ENCODE measurements around the gene TAMALIN.

The TAMALIN gene

GRCh38 chr12:52029685-52030084 is 22.9 kb downstream of the TAMALIN start:
- Histone ChIP-seq H3K9me3 (ENCODE audit: control insufficient read depth, low read length) (no peaks in the 10 kb centered on the region), H3K36me3 (ENCODE audit: control insufficient read depth, insufficient read depth, low read length, severe bottlenecking) (no peaks in the 10 kb centered on the region), H3K27me3 (replicated peaks; ENCODE audit: control insufficient read depth, insufficient read depth, low read length) (no peaks in the 10 kb centered on the region), H3K4me3 (ENCODE audit: low read length) (no peak overlapping the region), H3K9ac (ENCODE audit: low read length) (no peak overlapping the region), H3K4me1 (ENCODE audit: control insufficient read depth, insufficient read depth, low read length) (peaks cover 27% of the 10 kb centered on the region)
- DNase-seq (ENCODE audit: low read depth): peak; percentile 53

DNA sequence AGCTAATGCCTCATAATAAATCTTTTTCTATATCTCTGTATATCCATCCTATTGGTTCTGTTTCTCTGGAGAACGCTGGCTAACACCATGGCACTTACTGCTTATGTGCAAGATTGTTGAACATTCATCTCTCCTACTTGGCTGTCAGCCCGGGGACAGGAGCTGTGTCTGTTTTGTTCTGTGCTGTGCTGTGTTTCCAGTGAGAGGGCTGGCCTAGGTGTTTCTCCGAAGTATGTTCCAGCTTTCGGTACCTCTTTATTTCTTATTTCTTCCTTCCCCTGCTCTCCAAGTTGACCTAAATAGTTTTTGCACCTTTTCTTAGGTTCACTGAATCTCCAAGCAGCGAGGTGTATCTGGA is 25.7 kb downstream of the TAMALIN start:
- peaks cover 17% of the 10 kb centered on the region for H3K4me1 ChIP-seq (ENCODE audit: control insufficient read depth, insufficient read depth, low read length)
- peak overlapping the region; percentile 13 for H3K9ac ChIP-seq (ENCODE audit: low read length)
- no peaks in the 10 kb centered on the region for H3K36me3 ChIP-seq (ENCODE audit: control insufficient read depth, insufficient read depth, low read length, severe bottlenecking)
- H3K27me3 ChIP-seq (replicated peaks; ENCODE audit: control insufficient read depth, insufficient read depth, low read length): no peaks in the 10 kb centered on the region
- H3K4me3 ChIP-seq (ENCODE audit: low read length): peak overlapping the region; percentile 66
- peak; percentile 82 for DNase-seq (ENCODE audit: low read depth)
- no peaks in the 10 kb centered on the region for H3K9me3 ChIP-seq (ENCODE audit: control insufficient read depth, low read length)

- peak overlapping the region; percentile 76 for H3K4me3 ChIP-seq (ENCODE audit: low read length)
- peak overlapping the region; percentile 81 for H3K9ac ChIP-seq (ENCODE audit: low read length)
- no peaks in the 10 kb centered on the region for H3K27me3 ChIP-seq (replicated peaks; ENCODE audit: control insufficient read depth, insufficient read depth, low read length)
- peak; percentile 99 for DNase-seq (ENCODE audit: low read depth)
- H3K9me3 ChIP-seq (ENCODE audit: control insufficient read depth, low read length): no peaks in the 10 kb centered on the region
- H3K4me1 ChIP-seq (ENCODE audit: control insufficient read depth, insufficient read depth, low read length): peaks cover 17% of the 10 kb centered on the region
- no peaks in the 10 kb centered on the region for H3K36me3 ChIP-seq (ENCODE audit: control insufficient read depth, insufficient read depth, low read length, severe bottlenecking)
These were observed 26.2 kb downstream of the TAMALIN start for GRCh38 chr12:52032804-52033445.

DNA sequence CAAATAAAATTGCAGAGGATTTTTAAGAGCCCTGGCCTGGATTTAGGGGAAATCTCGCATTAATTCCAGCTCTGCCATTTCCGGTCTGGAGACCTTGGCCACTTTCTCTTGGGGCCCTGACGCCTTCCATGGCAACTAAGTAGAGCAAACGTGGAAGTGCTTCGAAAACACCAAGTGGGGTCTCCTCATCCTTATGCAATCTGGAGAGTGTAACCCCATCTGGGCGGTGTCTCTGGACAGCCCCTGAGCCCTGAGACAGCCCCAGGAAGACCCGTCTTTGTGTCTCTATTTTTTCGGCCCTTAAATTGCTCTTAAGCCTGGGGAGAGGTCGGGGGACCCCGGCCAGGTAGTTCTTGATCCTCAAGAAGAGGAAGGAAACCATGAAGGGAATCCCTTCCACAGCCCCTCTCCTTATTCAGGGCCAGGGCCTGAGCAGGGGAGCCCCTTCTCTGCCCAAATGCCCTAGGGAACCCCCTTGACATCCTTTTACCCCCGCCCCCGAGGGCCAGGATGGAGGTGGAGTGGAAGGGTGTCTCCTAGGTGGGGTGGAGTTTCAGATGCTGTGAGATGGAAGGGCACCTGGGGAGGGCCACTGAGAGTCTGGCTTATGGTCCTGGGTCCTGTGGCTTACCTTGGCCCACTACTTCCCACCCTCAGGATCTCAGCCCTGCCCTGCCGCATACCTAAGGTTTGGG is 26.8 kb downstream of the TAMALIN start:
- Histone ChIP-seq H3K4me3 (ENCODE audit: low read length) (peak overlapping the region; percentile 76), H3K36me3 (ENCODE audit: control insufficient read depth, insufficient read depth, low read length, severe bottlenecking) (no peaks in the 10 kb centered on the region), H3K27me3 (replicated peaks; ENCODE audit: control insufficient read depth, insufficient read depth, low read length) (no peaks in the 10 kb centered on the region)

DNA sequence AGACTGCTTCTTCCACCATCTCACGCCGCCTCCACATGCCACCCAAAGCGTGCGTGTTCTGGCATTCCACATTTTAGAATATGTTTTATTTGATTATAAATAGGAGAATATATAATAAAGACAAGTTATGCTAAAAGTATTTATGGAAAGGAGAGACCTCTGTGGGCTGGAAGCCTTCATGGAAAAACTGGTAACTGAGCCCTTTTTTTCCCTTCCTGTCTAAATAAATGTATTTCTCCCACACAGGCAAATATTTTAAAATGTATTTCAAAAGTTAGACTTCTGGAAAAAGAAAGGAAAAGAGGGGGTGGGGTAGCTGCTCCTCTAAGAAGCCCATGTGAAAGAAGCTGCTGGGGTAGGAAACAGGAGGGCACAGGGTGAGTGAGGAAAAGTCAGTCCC is 28.4 kb downstream of the TAMALIN start:
- Histone ChIP-seq H3K4me3 (ENCODE audit: low read length) (no peak overlapping the region), H3K9me3 (ENCODE audit: control insufficient read depth, low read length) (no peaks in the 10 kb centered on the region), H3K4me1 (ENCODE audit: control insufficient read depth, insufficient read depth, low read length) (peaks cover 17% of the 10 kb centered on the region), H3K36me3 (ENCODE audit: control insufficient read depth, insufficient read depth, low read length, severe bottlenecking) (no peaks in the 10 kb centered on the region), H3K9ac (ENCODE audit: low read length) (no peak overlapping the region), H3K27me3 (replicated peaks; ENCODE audit: control insufficient read depth, insufficient read depth, low read length) (no peaks in the 10 kb centered on the region)
- no peak for DNase-seq (ENCODE audit: low read depth)

More for the DNA sequence above, 26.8 kb downstream of the TAMALIN start:
- peak overlapping the region; percentile 81 for H3K9ac ChIP-seq (ENCODE audit: low read length)
- H3K4me1 ChIP-seq (ENCODE audit: control insufficient read depth, insufficient read depth, low read length): peaks cover 17% of the 10 kb centered on the region
- DNase-seq (ENCODE audit: low read depth): no peak
- no peaks in the 10 kb centered on the region for H3K9me3 ChIP-seq (ENCODE audit: control insufficient read depth, low read length)

DNA sequence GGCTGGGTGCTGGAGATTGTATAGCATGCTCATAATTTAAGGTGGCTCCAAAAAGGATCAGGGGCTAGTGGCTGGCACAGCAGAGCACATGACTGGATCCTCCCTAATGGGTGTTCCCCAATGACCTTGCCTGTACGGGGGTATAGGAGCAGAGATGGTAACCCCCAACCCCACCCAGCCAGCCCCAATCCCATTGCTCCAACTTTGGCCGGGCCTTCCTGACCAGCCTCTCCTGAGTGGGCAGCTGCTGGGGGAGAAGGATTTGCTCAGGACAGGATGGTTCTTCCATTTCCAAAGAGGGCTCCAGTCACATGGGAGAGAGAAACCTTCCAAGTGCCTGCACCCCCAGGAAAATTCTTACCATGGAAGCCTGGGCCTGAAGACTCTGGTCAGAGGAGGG is 29.2 kb downstream of the TAMALIN start:
- H3K27me3 ChIP-seq (replicated peaks; ENCODE audit: control insufficient read depth, insufficient read depth, low read length): no peaks in the 10 kb centered on the region
- H3K9me3 ChIP-seq (ENCODE audit: control insufficient read depth, low read length): no peaks in the 10 kb centered on the region
- DNase-seq (ENCODE audit: low read depth): no peak
- H3K36me3 ChIP-seq (ENCODE audit: control insufficient read depth, insufficient read depth, low read length, severe bottlenecking): no peaks in the 10 kb centered on the region
- no peak overlapping the region for H3K4me3 ChIP-seq (ENCODE audit: low read length)
- H3K4me1 ChIP-seq (ENCODE audit: control insufficient read depth, insufficient read depth, low read length): peaks cover 17% of the 10 kb centered on the region
- H3K9ac ChIP-seq (ENCODE audit: low read length): no peak overlapping the region

DNA sequence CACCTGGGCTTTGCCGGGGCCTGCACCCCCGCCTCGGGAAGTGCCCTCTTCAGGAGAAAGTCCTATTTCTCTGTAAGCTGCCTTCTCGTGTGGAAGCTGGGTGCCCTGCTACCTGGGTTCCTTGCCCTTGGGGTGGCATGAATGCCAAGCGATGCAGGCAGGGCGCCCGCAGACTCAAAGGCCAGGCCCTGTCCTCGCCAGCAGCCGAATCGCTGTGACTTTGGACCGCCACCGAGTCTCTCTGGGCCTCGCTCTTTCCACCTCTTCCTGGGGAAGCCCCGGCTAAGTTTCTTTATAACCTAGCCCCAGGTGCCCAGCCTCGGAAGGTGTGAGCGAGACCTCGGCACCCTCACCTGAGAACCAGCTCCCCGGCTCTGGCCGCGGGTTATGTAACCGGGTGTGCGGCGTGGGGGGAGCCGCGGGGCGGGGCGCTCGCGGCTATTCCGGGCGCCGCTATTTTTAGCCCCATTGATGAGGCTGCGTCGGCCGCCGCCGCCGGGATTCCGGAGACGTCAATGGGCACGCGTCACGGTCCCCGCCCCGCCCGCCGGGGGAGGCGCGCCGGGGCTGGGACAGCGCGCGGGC is 29.9 kb downstream of the TAMALIN start:
- Histone ChIP-seq H3K4me3 (ENCODE audit: low read length) (peak overlapping the region; percentile 58), H3K4me1 (ENCODE audit: control insufficient read depth, insufficient read depth, low read length) (peaks cover 17% of the 10 kb centered on the region), H3K9ac (ENCODE audit: low read length) (no peak overlapping the region), H3K36me3 (ENCODE audit: control insufficient read depth, insufficient read depth, low read length, severe bottlenecking) (no peaks in the 10 kb centered on the region), H3K9me3 (ENCODE audit: control insufficient read depth, low read length) (no peaks in the 10 kb centered on the region), H3K27me3 (replicated peaks; ENCODE audit: control insufficient read depth, insufficient read depth, low read length) (no peaks in the 10 kb centered on the region)
- peak; percentile 96 for DNase-seq (ENCODE audit: low read depth)

DNA sequence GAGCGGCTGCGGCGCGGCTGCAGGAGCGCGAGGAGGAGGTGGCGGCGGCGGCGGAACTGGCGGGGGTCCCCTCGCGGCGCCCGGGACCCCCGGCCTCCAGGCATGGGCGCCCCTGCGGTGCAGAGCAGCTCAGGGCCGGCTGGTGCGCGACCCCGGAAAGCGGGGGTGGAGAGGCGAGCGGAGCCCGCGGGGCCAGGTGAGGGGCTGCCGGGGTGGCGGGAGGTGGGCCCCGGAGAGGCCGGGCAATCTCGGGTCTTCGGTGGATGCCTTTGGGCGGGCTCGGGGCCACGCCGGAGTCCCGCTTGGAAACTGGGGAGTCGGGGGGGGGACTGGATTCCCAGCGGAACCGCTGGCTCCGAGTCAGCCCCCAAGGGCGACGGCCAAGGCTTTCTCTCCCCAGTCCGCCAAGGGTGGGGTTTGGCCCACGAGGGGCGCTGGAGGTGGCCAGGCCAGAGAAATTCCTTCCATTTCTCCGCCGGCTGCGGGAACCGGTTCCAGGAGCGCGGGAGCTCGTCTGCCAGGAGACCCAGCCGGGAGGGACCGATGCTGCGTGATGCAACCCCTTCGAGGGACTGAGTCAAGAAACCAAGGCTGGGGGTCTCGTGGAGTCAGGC is 30.6 kb downstream of the TAMALIN start:
- Histone ChIP-seq H3K9me3 (ENCODE audit: control insufficient read depth, low read length) (no peaks in the 10 kb centered on the region), H3K36me3 (ENCODE audit: control insufficient read depth, insufficient read depth, low read length, severe bottlenecking) (no peaks in the 10 kb centered on the region), H3K4me3 (ENCODE audit: low read length) (peak overlapping the region; percentile 80), H3K4me1 (ENCODE audit: control insufficient read depth, insufficient read depth, low read length) (peaks cover 13% of the 10 kb centered on the region), H3K9ac (ENCODE audit: low read length) (peak overlapping the region; percentile 75), H3K27me3 (replicated peaks; ENCODE audit: control insufficient read depth, insufficient read depth, low read length) (no peaks in the 10 kb centered on the region)
- DNase-seq (ENCODE audit: low read depth): peak; percentile 89

DNA sequence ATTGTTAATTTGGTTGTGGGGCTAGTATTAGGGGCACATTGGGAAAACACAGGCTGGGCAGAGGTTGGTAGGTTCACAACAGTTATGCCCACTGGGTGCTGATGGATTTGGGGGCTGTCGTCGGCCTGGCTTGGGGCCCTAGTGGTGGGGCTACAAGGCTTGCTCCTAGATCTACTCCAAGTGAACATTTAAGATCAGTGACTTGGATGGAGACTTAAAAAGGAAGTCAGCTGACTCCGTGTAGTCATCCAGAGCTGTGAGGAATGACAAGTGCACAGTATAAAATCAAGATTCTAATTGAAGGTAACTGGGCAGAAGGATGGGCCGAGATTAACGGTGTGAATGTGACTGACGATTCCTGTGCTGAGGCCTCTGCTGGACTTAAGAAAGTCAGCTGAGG is 31.7 kb downstream of the TAMALIN start:
- no peaks in the 10 kb centered on the region for H3K9me3 ChIP-seq (ENCODE audit: control insufficient read depth, low read length)
- peak overlapping the region; percentile 20 for H3K9ac ChIP-seq (ENCODE audit: low read length)
- peaks cover 4% of the 10 kb centered on the region for H3K4me1 ChIP-seq (ENCODE audit: control insufficient read depth, insufficient read depth, low read length)
- DNase-seq (ENCODE audit: low read depth): no peak
- no peak overlapping the region for H3K4me3 ChIP-seq (ENCODE audit: low read length)
- H3K27me3 ChIP-seq (replicated peaks; ENCODE audit: control insufficient read depth, insufficient read depth, low read length): no peaks in the 10 kb centered on the region
- H3K36me3 ChIP-seq (ENCODE audit: control insufficient read depth, insufficient read depth, low read length, severe bottlenecking): no peaks in the 10 kb centered on the region

DNA sequence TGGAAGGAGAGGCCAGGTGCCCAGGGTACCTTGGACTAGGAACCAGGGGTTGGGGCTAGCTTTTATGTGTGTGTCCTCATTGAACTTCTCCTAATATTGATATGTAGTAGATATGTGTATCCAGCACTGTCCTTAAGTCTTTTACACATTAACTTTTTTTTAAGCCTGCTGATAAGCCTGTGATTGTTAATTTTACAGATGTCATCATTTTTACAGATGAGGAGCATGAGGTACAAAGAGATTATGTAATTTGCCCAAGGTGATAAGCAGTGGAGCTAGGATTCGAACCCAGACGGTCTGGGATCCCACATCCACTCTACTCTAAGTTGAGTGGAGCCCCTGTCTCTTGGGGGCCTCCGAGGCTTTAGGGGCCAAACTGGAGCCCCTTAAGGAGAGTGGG is 34.3 kb downstream of the TAMALIN start:
- Histone ChIP-seq H3K4me3 (ENCODE audit: low read length) (no peak overlapping the region), H3K9ac (ENCODE audit: low read length) (no peak overlapping the region), H3K9me3 (ENCODE audit: control insufficient read depth, low read length) (no peaks in the 10 kb centered on the region), H3K36me3 (ENCODE audit: control insufficient read depth, insufficient read depth, low read length, severe bottlenecking) (no peaks in the 10 kb centered on the region), H3K4me1 (ENCODE audit: control insufficient read depth, insufficient read depth, low read length) (peaks cover 25% of the 10 kb centered on the region), H3K27me3 (replicated peaks; ENCODE audit: control insufficient read depth, insufficient read depth, low read length) (no peaks in the 10 kb centered on the region)
- DNase-seq (ENCODE audit: low read depth): no peak

DNA sequence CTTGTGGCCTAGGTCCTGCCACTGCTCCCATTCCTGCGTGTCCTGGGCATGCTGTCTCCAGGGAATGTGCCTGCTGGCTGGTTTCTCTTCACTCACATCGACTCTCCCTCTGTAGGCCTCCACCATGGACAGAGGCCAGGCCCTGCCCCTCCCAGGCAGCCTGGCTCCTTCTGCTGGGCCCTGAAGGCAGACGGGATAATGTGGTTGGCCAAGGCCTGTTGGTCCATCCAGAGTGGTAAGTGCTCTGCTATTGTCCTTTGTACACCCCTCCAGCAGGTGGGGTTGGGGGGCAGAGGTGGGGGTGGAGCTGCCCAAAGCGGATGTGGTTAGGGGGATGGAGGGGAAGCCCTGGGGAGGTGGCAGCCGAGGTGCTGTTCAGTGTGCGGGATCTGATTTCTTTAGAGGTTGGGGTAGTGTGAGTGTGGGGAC is 35.0 kb downstream of the TAMALIN start:
- Histone ChIP-seq H3K36me3 (ENCODE audit: control insufficient read depth, insufficient read depth, low read length, severe bottlenecking) (no peaks in the 10 kb centered on the region), H3K27me3 (replicated peaks; ENCODE audit: control insufficient read depth, insufficient read depth, low read length) (no peaks in the 10 kb centered on the region), H3K4me1 (ENCODE audit: control insufficient read depth, insufficient read depth, low read length) (peaks cover 30% of the 10 kb centered on the region), H3K9me3 (ENCODE audit: control insufficient read depth, low read length) (no peaks in the 10 kb centered on the region), H3K4me3 (ENCODE audit: low read length) (no peak overlapping the region), H3K9ac (ENCODE audit: low read length) (no peak overlapping the region)
- peak; percentile 89 for DNase-seq (ENCODE audit: low read depth)
